HG02840 (cell line): ENCODE results near the gene LSP1.

ENCODE experiments used
- ATAC-seq: cut with Tn5 transposase; IDR thresholded peaks from one replicate; pipeline ENCODE4 v1.9.1; 2021; ENCODE audit warnings: mild to moderate bottlenecking, moderate library complexity, moderate number of reproducible peaks; ENCODE audit not compliant: unreplicated experiment, low FRiP score

LSP1 gene

GRCh38 chr11:1887451-1888346, 34.8 kb downstream of the LSP1 start:
- ATAC-seq = no peak

DNA sequence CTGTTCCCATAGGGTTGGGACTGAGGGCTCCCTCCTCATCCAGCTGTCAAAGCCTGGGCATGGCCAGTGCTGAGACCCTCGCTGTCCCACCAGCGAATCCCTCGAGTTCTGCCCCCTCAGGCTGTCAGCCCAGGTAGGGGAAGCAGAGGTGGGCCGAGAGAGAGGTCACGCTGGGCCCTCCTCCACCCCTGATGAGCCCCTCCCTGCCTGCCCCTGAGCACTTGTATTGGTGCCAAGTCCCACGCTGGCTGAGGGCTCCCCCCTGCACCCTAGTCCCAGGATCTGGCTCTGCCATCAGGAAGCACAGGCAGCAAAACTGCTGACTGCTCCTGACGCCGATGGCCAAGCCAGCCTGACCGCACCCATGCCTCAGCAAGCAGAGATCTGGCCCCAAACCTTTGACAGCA, 35.5 kb downstream of the LSP1 start:
- ATAC-seq = no peak

GRCh38 chr11:1888811-1889210, 35.9 kb downstream of the LSP1 start:
- no peak for ATAC-seq

DNA sequence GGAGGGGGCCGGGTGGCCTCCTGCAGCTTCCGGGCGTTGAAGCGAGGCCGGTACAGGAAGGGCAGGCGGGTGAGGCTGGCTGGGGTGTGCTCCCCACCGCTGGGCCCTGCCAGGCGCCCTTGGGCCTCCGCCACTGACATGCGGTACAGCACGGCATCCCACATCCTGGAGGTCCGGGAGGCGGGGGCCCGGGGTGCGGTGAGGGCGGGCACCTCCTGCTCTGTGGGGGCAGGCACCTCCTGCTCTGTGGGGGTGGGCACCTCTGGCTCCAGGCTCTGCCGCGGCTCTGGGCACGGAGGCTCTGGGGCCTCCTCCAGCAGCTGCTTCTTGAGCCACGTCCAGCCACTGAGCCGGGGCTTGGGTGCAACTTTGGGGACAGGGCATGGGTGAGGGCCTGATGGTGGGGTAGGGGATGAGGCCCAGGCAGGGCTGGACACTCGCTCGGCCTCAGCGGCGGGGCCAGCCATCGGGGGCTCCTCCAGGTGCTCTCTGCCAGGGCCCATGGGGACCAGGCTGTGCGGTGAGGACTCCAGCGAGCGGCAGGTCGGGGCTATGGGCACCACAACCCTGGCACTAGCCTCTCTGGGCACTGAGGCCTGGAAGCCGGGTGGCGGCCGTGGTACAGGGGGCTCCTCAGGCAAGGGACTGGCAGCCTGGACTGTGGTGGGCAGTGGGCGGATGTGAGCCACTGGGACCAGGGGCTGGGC, 36.5 kb downstream of the LSP1 start:
- no peak for ATAC-seq

- ATAC-seq = no peak
Observed at GRCh38 chr11:1889941-1890855, 37.3 kb downstream of the LSP1 start.

GRCh38 chr11:1890856-1891830, 38.3 kb downstream of the LSP1 start:
- no peak for ATAC-seq

GRCh38 chr11:1891831-1892115, 38.9 kb downstream of the LSP1 start, which contains the start of gene PRR33:
Gene PRR33, minus strand, starts transcription at chr11:1891895. Its CDS starts 1,311 bp downstream, at chr11:1890584.
- ATAC-seq = no peak

- no peak for ATAC-seq
Observed at GRCh38 chr11:1892116-1892515, 39.2 kb downstream of the LSP1 start.

GRCh38 chr11:1892558-1892957, 39.7 kb downstream of the LSP1 start:
- no peak for ATAC-seq

DNA sequence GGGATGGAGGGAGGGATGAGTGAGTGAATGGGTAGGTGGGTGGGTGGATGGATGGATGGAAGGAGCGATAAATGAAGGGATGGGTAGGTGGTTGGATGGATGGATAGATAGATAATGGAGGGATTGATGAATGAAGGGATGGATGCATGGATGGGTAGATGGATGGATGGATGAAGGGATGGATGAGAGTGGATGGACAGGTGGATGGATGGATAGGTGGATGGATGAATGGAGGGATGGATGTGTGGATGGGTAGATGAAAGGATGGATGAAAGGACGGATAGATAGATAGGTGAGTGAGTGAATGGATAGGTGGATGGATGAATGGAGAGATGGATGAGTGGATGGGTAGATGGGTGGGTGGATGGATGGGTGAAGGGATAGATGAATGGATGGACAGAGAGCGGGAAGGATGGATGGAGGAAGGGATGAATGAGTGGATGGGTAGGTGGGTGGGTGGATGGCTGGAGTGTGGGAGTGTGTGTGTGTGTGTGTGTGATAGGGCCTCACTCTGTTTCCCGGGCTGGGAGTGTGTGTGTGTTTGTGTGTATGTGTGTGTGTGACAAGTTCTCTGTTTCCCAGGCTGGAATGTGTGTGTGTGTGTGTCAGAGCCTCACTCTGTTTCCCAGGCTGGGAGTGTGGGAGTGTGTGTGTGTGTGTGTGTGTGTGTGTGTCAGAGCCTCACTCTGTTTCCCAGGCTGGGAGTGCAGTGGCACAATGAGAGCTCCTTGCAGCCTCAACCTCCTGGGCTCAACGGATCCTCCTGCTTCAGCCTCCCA, 40.9 kb downstream of the LSP1 start:
- no peak for ATAC-seq

- no peak for ATAC-seq
Observed at GRCh38 chr11:1894759-1895158, 41.9 kb downstream of the LSP1 start.

DNA sequence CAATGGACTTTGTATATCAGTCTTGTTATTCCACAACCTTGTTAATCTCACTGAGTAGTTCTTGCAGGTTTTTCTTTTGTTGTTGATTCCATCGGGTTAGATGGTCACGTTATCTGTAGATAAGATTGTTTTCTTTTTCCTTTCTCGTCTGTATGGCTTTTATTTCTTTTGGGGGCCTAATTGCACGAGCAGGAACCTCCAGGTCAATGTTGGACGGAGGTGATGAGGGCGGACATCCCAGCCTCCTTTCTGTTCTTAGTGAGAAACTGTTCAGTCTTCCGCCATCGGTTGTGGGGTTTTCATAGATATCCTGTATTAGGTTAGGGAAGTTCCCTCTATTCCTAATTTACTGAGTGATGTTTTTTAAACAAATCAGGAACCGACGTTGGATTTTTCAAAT, 43.6 kb downstream of the LSP1 start:
- ATAC-seq = no peak

DNA sequence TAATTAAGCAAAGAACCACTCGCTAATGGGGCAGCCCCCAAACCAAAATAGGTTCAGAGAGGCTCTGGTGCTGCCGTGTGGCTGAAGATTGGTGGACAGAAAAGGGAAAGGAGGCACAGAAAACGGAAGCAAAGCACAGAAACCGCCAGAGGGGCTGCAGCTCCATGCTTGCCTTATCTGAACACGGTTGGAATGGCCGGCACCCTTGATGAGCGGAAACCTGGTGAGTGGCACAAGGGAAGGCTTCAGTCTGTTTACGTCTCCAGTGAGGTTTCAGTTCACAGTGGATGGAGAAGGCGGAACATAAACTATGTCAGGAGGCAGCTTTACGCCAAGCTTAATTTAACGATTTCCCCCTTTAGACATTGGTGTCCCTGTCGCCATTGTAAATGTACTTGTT, 44.0 kb downstream of the LSP1 start:
- no peak for ATAC-seq

- no peak for ATAC-seq
Observed at GRCh38 chr11:1899090-1899489, 46.2 kb downstream of the LSP1 start.

GRCh38 chr11:1899686-1900085, 46.8 kb downstream of the LSP1 start:
- ATAC-seq = no peak

- no peak for ATAC-seq
Observed at GRCh38 chr11:1906181-1906580, 53.3 kb downstream of the LSP1 start.

- no peak for ATAC-seq
Observed at GRCh38 chr11:1906611-1907423, 53.9 kb downstream of the LSP1 start.

GRCh38 chr11:1908618-1909017, 55.7 kb downstream of the LSP1 start:
- no peak for ATAC-seq
